ENCODE results near the gene NPTXR. TPM values are rescaled to one million over a fixed set of nuclear protein-coding genes. Genes with fewer than 3 reads are reported as not detected.
A peak's percentile ranks its signal among the peaks of the same experiment; 100 is the strongest.

NPTXR gene
- total RNA-seq, 1 donor from 2014 or later = 9.3 TPM

DNA sequence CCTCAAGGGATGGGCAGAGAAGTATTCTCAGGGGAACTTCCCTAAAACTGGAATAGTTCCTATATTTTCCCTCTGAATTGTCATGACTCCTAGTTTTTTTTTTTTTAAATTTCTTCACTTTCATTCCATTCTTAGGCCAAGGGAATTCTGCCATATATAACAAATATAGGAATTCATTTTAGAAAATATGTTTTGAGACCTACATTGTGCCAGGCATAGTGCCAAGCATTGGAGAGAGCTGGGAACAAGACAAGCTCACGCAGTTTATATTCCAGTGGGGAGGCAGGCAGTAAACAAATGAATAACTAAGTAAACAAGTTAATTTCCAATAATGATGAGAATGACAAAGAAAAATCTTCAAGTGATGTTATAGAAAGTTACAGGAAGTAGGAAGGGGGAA lies 2.6 kb upstream of the NPTXR start:
- peaks cover 71% of the 10 kb centered on the region for H3K27me3 Mint-ChIP-seq (ENCODE audit: low read depth)
- H3K4me3 Mint-ChIP-seq = no peak overlapping the region
- TF ChIP-seq, protein P1, sequence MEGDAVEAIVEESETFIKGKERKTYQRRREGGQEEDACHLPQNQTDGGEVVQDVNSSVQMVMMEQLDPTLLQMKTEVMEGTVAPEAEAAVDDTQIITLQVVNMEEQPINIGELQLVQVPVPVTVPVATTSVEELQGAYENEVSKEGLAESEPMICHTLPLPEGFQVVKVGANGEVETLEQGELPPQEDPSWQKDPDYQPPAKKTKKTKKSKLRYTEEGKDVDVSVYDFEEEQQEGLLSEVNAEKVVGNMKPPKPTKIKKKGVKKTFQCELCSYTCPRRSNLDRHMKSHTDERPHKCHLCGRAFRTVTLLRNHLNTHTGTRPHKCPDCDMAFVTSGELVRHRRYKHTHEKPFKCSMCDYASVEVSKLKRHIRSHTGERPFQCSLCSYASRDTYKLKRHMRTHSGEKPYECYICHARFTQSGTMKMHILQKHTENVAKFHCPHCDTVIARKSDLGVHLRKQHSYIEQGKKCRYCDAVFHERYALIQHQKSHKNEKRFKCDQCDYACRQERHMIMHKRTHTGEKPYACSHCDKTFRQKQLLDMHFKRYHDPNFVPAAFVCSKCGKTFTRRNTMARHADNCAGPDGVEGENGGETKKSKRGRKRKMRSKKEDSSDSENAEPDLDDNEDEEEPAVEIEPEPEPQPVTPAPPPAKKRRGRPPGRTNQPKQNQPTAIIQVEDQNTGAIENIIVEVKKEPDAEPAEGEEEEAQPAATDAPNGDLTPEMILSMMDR (conservative IDR thresholded peaks at IDR 0.05) = no peak
- no peak for DNase-seq (ENCODE audit: low read depth, low spot score)
- no peaks in the 10 kb centered on the region for H3K9me3 Mint-ChIP-seq
- H3K4me1 Mint-ChIP-seq = peaks cover 4% of the 10 kb centered on the region
- H3K27ac Mint-ChIP-seq (ENCODE audit: unreplicated experiment) = no peak overlapping the region
- no peaks in the 10 kb centered on the region for H3K36me3 Mint-ChIP-seq (ENCODE audit: low read depth)

DNA sequence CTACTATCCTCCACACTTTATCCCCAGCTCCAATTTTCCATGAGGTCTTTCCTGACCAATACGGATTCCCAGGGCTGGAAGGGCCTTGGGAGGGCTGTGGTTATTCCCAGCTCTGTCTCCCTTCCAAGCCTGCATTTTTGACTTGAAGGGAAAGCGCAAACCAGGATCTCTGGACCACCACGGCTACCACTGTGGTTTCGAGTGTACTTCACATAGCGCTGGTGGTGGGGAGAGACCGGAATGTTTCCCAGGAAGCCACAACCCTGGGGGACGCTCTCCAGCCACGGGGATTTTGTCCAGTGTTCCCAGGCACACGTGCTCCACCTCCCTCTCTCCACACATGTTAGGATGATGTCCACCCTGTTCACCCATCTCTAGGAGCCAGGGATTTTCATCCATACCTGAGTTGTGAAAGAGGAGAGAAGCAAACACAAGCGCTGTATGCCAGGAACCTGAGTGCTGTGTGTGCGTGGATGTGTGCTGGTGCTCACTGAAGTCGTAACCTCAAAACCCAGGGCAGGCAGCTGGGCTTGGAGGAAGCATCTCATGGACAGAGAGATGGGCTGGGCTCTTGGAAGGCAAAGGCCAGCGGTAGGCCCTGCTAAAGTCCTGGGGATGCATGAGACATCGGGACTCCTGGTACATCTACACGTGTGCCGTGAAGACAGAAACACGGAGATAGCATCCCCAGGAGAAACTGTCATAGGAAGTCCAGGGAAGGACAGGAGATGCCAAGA lies 1.3 kb upstream of the NPTXR start:
- no peak for DNase-seq (ENCODE audit: low read depth, low spot score)
- TF ChIP-seq, protein P1 (conservative IDR thresholded peaks at IDR 0.05) = no peak
- Mint-ChIP-seq H3K36me3 (ENCODE audit: low read depth) (no peaks in the 10 kb centered on the region), H3K27me3 (ENCODE audit: low read depth) (peaks cover 73% of the 10 kb centered on the region), H3K9me3 (no peaks in the 10 kb centered on the region), H3K4me1 (peaks cover 4% of the 10 kb centered on the region), H3K27ac (ENCODE audit: unreplicated experiment) (no peak overlapping the region), H3K4me3 (peak overlapping the region; percentile 79)

DNA sequence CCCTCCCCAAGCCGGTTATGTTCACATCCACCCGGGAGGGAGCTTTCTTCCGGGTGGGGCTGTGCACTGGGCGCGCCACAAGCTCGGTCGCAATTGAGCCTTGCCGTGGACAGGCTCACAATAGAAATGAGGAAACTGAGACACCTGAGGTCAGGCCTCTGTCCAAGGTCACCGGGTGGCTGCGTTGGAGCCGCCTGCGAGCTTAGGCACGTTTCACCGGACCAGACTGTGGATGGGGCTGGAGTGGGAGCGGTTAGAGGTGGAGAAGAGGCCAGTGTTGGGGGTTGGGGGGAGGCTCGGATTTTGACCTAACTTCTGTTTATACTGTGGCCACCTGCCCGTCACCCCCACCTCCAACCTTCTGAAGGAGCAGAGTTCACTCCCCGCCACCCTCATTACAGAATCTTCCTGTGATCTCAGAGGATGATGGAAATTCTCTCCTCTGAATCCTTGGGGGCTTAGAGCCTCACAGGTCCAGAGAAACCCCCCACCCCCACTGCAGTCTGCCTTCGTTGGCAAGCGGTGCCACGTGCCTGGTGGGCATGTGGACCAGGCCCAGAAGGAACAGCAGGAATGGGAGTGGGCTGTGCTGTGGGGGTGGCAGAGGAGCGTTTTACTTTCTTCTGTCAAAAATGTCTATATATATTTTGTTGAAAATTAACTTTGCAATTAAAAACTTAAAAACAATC lies 631 bp upstream of the NPTXR start:
- peaks cover 75% of the 10 kb centered on the region for H3K27me3 Mint-ChIP-seq (ENCODE audit: low read depth)
- no peak overlapping the region for H3K27ac Mint-ChIP-seq (ENCODE audit: unreplicated experiment)
- TF ChIP-seq, protein P1 (conservative IDR thresholded peaks at IDR 0.05) = no peak
- no peaks in the 10 kb centered on the region for H3K36me3 Mint-ChIP-seq (ENCODE audit: low read depth)
- peaks cover 4% of the 10 kb centered on the region for H3K4me1 Mint-ChIP-seq
- DNase-seq (ENCODE audit: low read depth, low spot score) = no peak
- H3K4me3 Mint-ChIP-seq = peak overlapping the region; percentile 79
- H3K9me3 Mint-ChIP-seq = no peaks in the 10 kb centered on the region

DNA sequence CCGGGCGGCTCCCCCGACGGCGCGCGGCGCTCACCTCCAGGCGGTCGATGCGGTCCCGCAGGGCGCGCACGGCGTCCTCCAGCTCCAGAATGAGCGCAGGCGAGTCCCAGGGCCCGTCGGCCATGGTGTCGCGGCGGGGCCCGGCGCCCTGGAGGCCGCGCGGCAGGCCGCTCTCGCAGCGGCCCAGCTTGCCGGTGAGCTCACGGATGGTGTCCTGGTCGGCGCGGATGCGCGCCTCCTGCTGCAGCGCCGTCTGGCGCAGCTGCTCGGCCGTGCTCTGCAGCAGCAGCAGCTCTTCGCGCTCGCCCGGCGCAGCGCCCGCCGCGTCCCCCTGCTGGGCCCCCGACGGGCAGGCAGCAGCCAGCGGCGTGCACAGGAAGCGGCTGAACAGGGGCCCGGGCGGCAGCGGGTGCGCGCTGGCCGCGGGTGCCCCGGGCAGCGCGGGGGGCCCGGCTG lies 599 bp downstream of the NPTXR start:
- no peak overlapping the region for H3K4me3 Mint-ChIP-seq
- peak; percentile 53 for DNase-seq (ENCODE audit: low read depth, low spot score)
- peaks cover 4% of the 10 kb centered on the region for H3K4me1 Mint-ChIP-seq
- TF ChIP-seq, protein P1 (conservative IDR thresholded peaks at IDR 0.05) = peak; percentile 39
- H3K36me3 Mint-ChIP-seq (ENCODE audit: low read depth) = no peaks in the 10 kb centered on the region
- H3K9me3 Mint-ChIP-seq = no peaks in the 10 kb centered on the region
- H3K27me3 Mint-ChIP-seq (ENCODE audit: low read depth) = peaks cover 72% of the 10 kb centered on the region
- no peak overlapping the region for H3K27ac Mint-ChIP-seq (ENCODE audit: unreplicated experiment)

DNA sequence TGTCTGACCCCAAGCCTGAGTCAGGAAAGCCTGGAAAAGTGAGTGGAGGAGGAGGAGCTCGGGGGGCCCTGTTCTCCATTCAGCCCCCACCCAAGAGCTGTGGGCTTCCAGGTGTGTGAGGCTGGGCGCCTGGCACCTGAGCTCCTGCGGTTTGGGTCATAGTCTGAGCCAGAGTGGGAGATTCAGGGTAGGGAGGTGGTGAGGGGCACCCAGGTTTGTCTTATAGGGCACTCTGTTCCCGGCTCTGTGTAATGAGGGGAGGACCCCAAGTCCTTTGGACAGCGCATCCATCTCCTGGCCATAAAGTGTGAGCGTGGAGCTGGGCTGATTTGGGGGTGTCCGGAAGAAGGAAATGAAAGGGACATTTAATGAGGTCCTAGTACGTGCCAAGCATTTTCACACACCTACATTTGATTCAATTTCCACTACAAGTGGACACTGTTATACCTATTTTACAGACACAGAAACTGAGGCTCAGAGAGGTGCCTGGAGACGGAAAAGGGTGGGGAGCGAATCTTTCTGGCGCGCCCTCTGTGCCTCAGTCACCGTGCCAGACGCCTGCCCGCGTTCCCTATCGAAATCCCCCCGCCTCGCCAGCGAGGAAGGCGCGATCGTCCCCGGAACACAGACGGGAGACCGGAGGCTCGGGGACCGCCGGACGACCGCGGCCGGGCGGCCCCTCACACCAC lies 1.2 kb downstream of the NPTXR start:
- peaks cover 69% of the 10 kb centered on the region for H3K27me3 Mint-ChIP-seq (ENCODE audit: low read depth)
- TF ChIP-seq, protein P1 (conservative IDR thresholded peaks at IDR 0.05) = no peak

More for the DNA sequence above, 1.2 kb downstream of the NPTXR start:
- no peak for DNase-seq (ENCODE audit: low read depth, low spot score)
- H3K4me3 Mint-ChIP-seq = peak overlapping the region; percentile 88
- H3K36me3 Mint-ChIP-seq (ENCODE audit: low read depth) = no peaks in the 10 kb centered on the region
- H3K27ac Mint-ChIP-seq (ENCODE audit: unreplicated experiment) = no peak overlapping the region
- no peaks in the 10 kb centered on the region for H3K9me3 Mint-ChIP-seq
- H3K4me1 Mint-ChIP-seq = peaks cover 4% of the 10 kb centered on the region
